Ovary (tissue), 3 donors: ENCODE measurements around the gene USP6NL.

Experiments used
- POLR2A ChIP-seq: fragments of 450-650 bp; IDR thresholded peaks from one replicate; pipeline ENCODE4 v1.6.1; 2017; ENCODE audit warnings: antibody characterized with exemption, mild to moderate bottlenecking, moderate library complexity
- TF ChIP-seq, protein P1 (sequence below), 3 donors: fragments of 450-650 bp in 2 of 3; fragments of 200-600 bp in 1 of 3; IDR thresholded peaks; one replicate each; pipeline versions ENCODE4 v1.5.1 to v1.8.0; 2016 to 2022; ENCODE audit warnings: antibody characterized with exemption in 3 of 3, mild to moderate bottlenecking in 1 of 3
- donor health status: DM: no; HTN: no; CAD: no.

- TF ChIP-seq POLR2A, result no peak
- TF ChIP-seq, protein P1, sequence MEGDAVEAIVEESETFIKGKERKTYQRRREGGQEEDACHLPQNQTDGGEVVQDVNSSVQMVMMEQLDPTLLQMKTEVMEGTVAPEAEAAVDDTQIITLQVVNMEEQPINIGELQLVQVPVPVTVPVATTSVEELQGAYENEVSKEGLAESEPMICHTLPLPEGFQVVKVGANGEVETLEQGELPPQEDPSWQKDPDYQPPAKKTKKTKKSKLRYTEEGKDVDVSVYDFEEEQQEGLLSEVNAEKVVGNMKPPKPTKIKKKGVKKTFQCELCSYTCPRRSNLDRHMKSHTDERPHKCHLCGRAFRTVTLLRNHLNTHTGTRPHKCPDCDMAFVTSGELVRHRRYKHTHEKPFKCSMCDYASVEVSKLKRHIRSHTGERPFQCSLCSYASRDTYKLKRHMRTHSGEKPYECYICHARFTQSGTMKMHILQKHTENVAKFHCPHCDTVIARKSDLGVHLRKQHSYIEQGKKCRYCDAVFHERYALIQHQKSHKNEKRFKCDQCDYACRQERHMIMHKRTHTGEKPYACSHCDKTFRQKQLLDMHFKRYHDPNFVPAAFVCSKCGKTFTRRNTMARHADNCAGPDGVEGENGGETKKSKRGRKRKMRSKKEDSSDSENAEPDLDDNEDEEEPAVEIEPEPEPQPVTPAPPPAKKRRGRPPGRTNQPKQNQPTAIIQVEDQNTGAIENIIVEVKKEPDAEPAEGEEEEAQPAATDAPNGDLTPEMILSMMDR (IDR thresholded peaks at IDR 0.05), result no peak
Measured at GRCh38 chr10:11480687-11481086, 130.8 kb downstream of the USP6NL start.
